Measurements from ENCODE around the gene KLHL25. TPM values are rescaled to one million over a fixed set of nuclear protein-coding genes. Genes with fewer than 3 reads are reported as not detected.
A peak's percentile ranks its signal among the peaks of the same experiment; 100 is the strongest.

The KLHL25 gene
- total RNA-seq, 2 experiments from 2014 or later = 4.3 to 4.4 TPM

- peaks cover 31% of the 10 kb centered on the region for H3K4me1 Mint-ChIP-seq
- ChIA-PET POLR2A (interaction anchor here (1.5 kb wide), 1 partner anchor 10 kb away, joined by 7 read pairs; no protein-coding TSS in a partner anchor), CTCF (interaction anchor here (1.0 kb wide), 1 partner anchor 65 kb away, joined by 4 read pairs; no protein-coding TSS in a partner anchor)
- no peak for DNase-seq
- no peak overlapping the region for H3K27ac Mint-ChIP-seq
- H3K27me3 Mint-ChIP-seq = peaks cover 3% of the 10 kb centered on the region
- peaks cover under 1% of the 10 kb centered on the region for H3K36me3 Mint-ChIP-seq (ENCODE audit: low read depth)
- H3K9me3 Mint-ChIP-seq = no peaks in the 10 kb centered on the region
- H3K4me3 Mint-ChIP-seq = peak overlapping the region; percentile 87
These were observed 896 bp upstream of the KLHL25 start for GRCh38 chr15:85795337-85796305.

- DNase-seq = peak; percentile 59
- Mint-ChIP-seq H3K27me3 (peaks cover 2% of the 10 kb centered on the region), H3K4me3 (peak overlapping the region; percentile 79), H3K9me3 (no peaks in the 10 kb centered on the region), H3K36me3 (ENCODE audit: low read depth) (peaks cover 2% of the 10 kb centered on the region), H3K27ac (peak overlapping the region; percentile 66), H3K4me1 (peaks cover 31% of the 10 kb centered on the region)
- ChIA-PET POLR2A (interaction anchor here (0.7 to 2.4 kb wide), 11 partner anchors 8 to 211 kb away, joined by 3 to 8 read pairs (median 4); no protein-coding TSS in a partner anchor), CTCF (interaction anchor here (0.8 kb wide), 1 partner anchor 46 kb away, joined by 4 read pairs; no protein-coding TSS in a partner anchor)
These were observed 806 bp downstream of the KLHL25 start for GRCh38 chr15:85793641-85794597.

GRCh38 chr15:85792912-85793590 is 1.7 kb downstream of the KLHL25 start:
- Mint-ChIP-seq H3K27ac (peak overlapping the region; percentile 66), H3K36me3 (ENCODE audit: low read depth) (peaks cover 2% of the 10 kb centered on the region), H3K27me3 (peaks cover 2% of the 10 kb centered on the region), H3K4me1 (peaks cover 32% of the 10 kb centered on the region), H3K4me3 (peak overlapping the region; percentile 79), H3K9me3 (no peaks in the 10 kb centered on the region)
- CTCF ChIA-PET = interaction anchor here (0.8 to 1.2 kb wide), 2 partner anchors 47 to 63 kb away, joined by 3 to 4 read pairs; no protein-coding TSS in a partner anchor
- POLR2A ChIA-PET = interaction anchor here (1.1 to 2.4 kb wide), 8 partner anchors 7 to 210 kb away, joined by 3 to 8 read pairs (median 4); no protein-coding TSS in a partner anchor
- DNase-seq = peak; percentile 56

GRCh38 chr15:85792102-85792731 is 2.5 kb downstream of the KLHL25 start:
- ChIA-PET POLR2A (interaction anchor here (1.5 kb wide), 2 partner anchors 85 to 103 kb away, joined by 3 to 4 read pairs; no protein-coding TSS in a partner anchor), CTCF (interaction anchor here (1.2 kb wide), 1 partner anchor 62 kb away, joined by 3 read pairs; no protein-coding TSS in a partner anchor)
- H3K27ac Mint-ChIP-seq = no peak overlapping the region
- H3K4me1 Mint-ChIP-seq = peaks cover 36% of the 10 kb centered on the region
- DNase-seq = no peak
- peaks cover 2% of the 10 kb centered on the region for H3K27me3 Mint-ChIP-seq
- H3K36me3 Mint-ChIP-seq (ENCODE audit: low read depth) = peaks cover 2% of the 10 kb centered on the region
- H3K9me3 Mint-ChIP-seq = no peaks in the 10 kb centered on the region
- no peak overlapping the region for H3K4me3 Mint-ChIP-seq

- ChIA-PET CTCF (no interaction called here), POLR2A (no interaction called here)
- Mint-ChIP-seq H3K27me3 (no peaks in the 10 kb centered on the region), H3K4me1 (peaks cover 45% of the 10 kb centered on the region), H3K27ac (no peak overlapping the region), H3K4me3 (no peak overlapping the region), H3K9me3 (no peaks in the 10 kb centered on the region), H3K36me3 (ENCODE audit: low read depth) (peaks cover 2% of the 10 kb centered on the region)
- DNase-seq = no peak
These were observed 5.2 kb downstream of the KLHL25 start for GRCh38 chr15:85789496-85789875.

GRCh38 chr15:85788771-85789495 is 5.8 kb downstream of the KLHL25 start:
- H3K27ac Mint-ChIP-seq = no peak overlapping the region
- POLR2A ChIA-PET = no interaction called here
- H3K4me1 Mint-ChIP-seq = peaks cover 47% of the 10 kb centered on the region
- no peak overlapping the region for H3K4me3 Mint-ChIP-seq
- H3K36me3 Mint-ChIP-seq (ENCODE audit: low read depth) = peaks cover 2% of the 10 kb centered on the region
- no peak for DNase-seq
- CTCF ChIA-PET = interaction anchor here (1.1 kb wide), 1 partner anchor 50 kb away, joined by 3 read pairs; no protein-coding TSS in a partner anchor
- no peaks in the 10 kb centered on the region for H3K9me3 Mint-ChIP-seq
- H3K27me3 Mint-ChIP-seq = no peaks in the 10 kb centered on the region

GRCh38 chr15:85786781-85787114 is 8.0 kb downstream of the KLHL25 start:
- no peak overlapping the region for H3K27ac Mint-ChIP-seq
- no peak overlapping the region for H3K4me3 Mint-ChIP-seq
- POLR2A ChIA-PET = interaction anchor here (1.1 to 1.8 kb wide), 2 partner anchors 7 to 50 kb away, joined by 3 to 5 read pairs; partner anchors contain the start of gene KLHL25
- H3K36me3 Mint-ChIP-seq (ENCODE audit: low read depth) = peaks cover 2% of the 10 kb centered on the region
- no peak for DNase-seq
- no peaks in the 10 kb centered on the region for H3K27me3 Mint-ChIP-seq
- H3K4me1 Mint-ChIP-seq = peaks cover 42% of the 10 kb centered on the region
- CTCF ChIA-PET = interaction anchor here (1.6 kb wide), 1 partner anchor 54 kb away, joined by 5 read pairs; no protein-coding TSS in a partner anchor
- no peaks in the 10 kb centered on the region for H3K9me3 Mint-ChIP-seq

- POLR2A ChIA-PET = interaction anchor here (1.1 to 1.8 kb wide), 3 partner anchors 8 to 51 kb away, joined by 3 to 7 read pairs (median 5); partner anchors contain the start of gene KLHL25
- DNase-seq = no peak
- Mint-ChIP-seq H3K27ac (peak overlapping the region; percentile 81), H3K36me3 (ENCODE audit: low read depth) (peaks cover 2% of the 10 kb centered on the region), H3K27me3 (no peaks in the 10 kb centered on the region), H3K4me1 (peaks cover 42% of the 10 kb centered on the region), H3K4me3 (peak overlapping the region; percentile 50), H3K9me3 (no peaks in the 10 kb centered on the region)
- CTCF ChIA-PET = interaction anchor here (1.2 to 1.6 kb wide), 2 partner anchors 46 to 55 kb away, joined by 3 to 5 read pairs; no protein-coding TSS in a partner anchor
These were observed 8.6 kb downstream of the KLHL25 start for GRCh38 chr15:85785887-85786780.

GRCh38 chr15:85782064-85782463 is 12.7 kb downstream of the KLHL25 start:
- Mint-ChIP-seq H3K27ac (no peak overlapping the region), H3K4me1 (peaks cover 40% of the 10 kb centered on the region), H3K4me3 (no peak overlapping the region), H3K9me3 (no peaks in the 10 kb centered on the region), H3K27me3 (no peaks in the 10 kb centered on the region), H3K36me3 (ENCODE audit: low read depth) (no peaks in the 10 kb centered on the region)
- no peak for DNase-seq
- ChIA-PET POLR2A (no interaction called here), CTCF (no interaction called here)

- Mint-ChIP-seq H3K36me3 (ENCODE audit: low read depth) (no peaks in the 10 kb centered on the region), H3K27me3 (no peaks in the 10 kb centered on the region), H3K27ac (no peak overlapping the region), H3K9me3 (no peaks in the 10 kb centered on the region), H3K4me1 (peaks cover 35% of the 10 kb centered on the region), H3K4me3 (no peak overlapping the region)
- POLR2A ChIA-PET = no interaction called here
- DNase-seq = no peak
- CTCF ChIA-PET = no interaction called here
These were observed 13.6 kb downstream of the KLHL25 start for GRCh38 chr15:85781099-85781498.
